ENCODE data around the gene SOCS3.

SOCS3 gene

GRCh38 chr17:78359997-78360370 lies at the start of gene SOCS3:
SOCS3 (minus strand) TSS chr17:78360077; CDS start chr17:78359095, 982 bp downstream.
- no peak for DNase-seq

GRCh38 chr17:78409191-78409928 lies 49.5 kb upstream of the SOCS3 start:
- no peak for DNase-seq

- no peak for DNase-seq
Measured at GRCh38 chr17:78408476-78409050, 48.7 kb upstream of the SOCS3 start.

GRCh38 chr17:78407387-78408000 lies 47.6 kb upstream of the SOCS3 start:
- DNase-seq, result no peak

GRCh38 chr17:78406920-78407319 lies 47.0 kb upstream of the SOCS3 start:
- no peak for DNase-seq

- DNase-seq, result no peak
Measured at GRCh38 chr17:78406396-78406795, 46.5 kb upstream of the SOCS3 start.

GRCh38 chr17:78403822-78404221 lies 43.9 kb upstream of the SOCS3 start:
- DNase-seq, result no peak

GRCh38 chr17:78401891-78402290 lies 42.0 kb upstream of the SOCS3 start:
- no peak for DNase-seq

GRCh38 chr17:78401246-78401645 lies 41.4 kb upstream of the SOCS3 start:
- no peak for DNase-seq

GRCh38 chr17:78400581-78401240 lies 40.8 kb upstream of the SOCS3 start:
- no peak for DNase-seq

GRCh38 chr17:78399693-78400144 lies 39.8 kb upstream of the SOCS3 start:
- no peak for DNase-seq

- no peak for DNase-seq
Measured at GRCh38 chr17:78399028-78399692, 39.3 kb upstream of the SOCS3 start.

- DNase-seq, result no peak
Measured at GRCh38 chr17:78398390-78398789, 38.5 kb upstream of the SOCS3 start.

GRCh38 chr17:78397681-78398101 lies 37.8 kb upstream of the SOCS3 start:
- DNase-seq, result no peak

- DNase-seq, result no peak
Measured at GRCh38 chr17:78396441-78397337, 36.8 kb upstream of the SOCS3 start.

GRCh38 chr17:78395155-78395554 lies 35.3 kb upstream of the SOCS3 start:
- no peak for DNase-seq

GRCh38 chr17:78394209-78394608 lies 34.3 kb upstream of the SOCS3 start:
- DNase-seq, result no peak

GRCh38 chr17:78393575-78393974 lies 33.7 kb upstream of the SOCS3 start:
- DNase-seq, result no peak

GRCh38 chr17:78392295-78392694 lies 32.4 kb upstream of the SOCS3 start:
- no peak for DNase-seq

GRCh38 chr17:78391843-78392242 lies 32.0 kb upstream of the SOCS3 start:
- no peak for DNase-seq

- DNase-seq, result no peak
Measured at GRCh38 chr17:78391051-78391431, 31.2 kb upstream of the SOCS3 start.
